Measurements from ENCODE around the gene TRAPPC14.

GRCh38 chr7:100126239-100126930 lies 32.1 kb downstream of the TRAPPC14 start:
- TF ChIP-seq EZH2phosphoT487 (IDR thresholded peaks at IDR 0.05; ENCODE audit: borderline replicate concordance, low read length) (no peak), EZH2 (IDR thresholded peaks at IDR 0.05; ENCODE audit: low read length, unreplicated experiment) (no peak), CTCF (conservative IDR thresholded peaks at IDR 0.05; ENCODE audit: low read depth, low read length) (no peak)
